HG03354 (cell line): ENCODE results near the gene EAF1.
"Not testable (repeated sequence)": the region's sequence is repeated elsewhere in the genome, so short reads cannot be mapped to it uniquely, and the experiment has no call there.

ENCODE experiments used
- ATAC-seq: cut with Tn5 transposase; IDR thresholded peaks from one replicate; pipeline ENCODE4 v1.9.1; 2021; ENCODE audit warnings: mild to moderate bottlenecking; ENCODE audit not compliant: unreplicated experiment, poor library complexity, severe bottlenecking

EAF1 gene

DNA sequence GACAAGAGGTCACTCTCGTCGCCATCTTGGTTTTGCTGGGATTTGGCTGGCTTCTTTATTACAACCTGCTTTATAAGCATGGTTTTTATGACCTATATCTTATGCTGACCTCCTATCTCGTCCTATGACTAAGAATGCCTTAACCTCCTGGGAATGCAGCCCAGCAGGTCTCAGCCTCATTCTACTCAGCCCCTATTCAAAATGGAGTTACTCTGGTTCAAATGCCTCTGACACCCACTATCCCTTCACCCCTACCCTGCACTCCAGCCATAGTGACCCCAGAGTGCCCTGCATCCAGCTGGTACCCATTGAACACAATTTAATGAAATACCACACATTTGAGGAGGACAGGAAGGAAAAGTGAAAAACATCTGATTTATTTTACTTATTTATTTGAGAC, 23.4 kb upstream of the EAF1 start:
- ATAC-seq: no peak

DNA sequence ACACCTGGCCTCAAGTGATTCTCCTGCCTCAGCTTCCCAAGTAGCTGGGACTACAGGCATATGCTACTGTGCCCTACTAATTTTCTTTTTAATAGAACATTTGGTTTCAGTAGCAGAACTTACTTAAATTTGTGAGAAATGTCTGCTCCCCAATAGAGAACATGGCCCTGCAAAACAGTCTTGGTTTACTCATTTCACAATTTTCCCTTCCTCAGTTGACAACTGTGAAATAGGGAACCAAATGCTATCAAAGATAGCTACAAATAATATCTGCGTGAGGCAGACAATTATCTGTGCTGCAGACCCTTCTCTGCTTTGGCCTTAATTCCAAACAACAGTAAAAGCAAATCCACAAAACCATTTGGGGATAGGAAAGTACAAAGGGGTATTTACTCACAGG, 22.6 kb upstream of the EAF1 start:
- no peak for ATAC-seq

DNA sequence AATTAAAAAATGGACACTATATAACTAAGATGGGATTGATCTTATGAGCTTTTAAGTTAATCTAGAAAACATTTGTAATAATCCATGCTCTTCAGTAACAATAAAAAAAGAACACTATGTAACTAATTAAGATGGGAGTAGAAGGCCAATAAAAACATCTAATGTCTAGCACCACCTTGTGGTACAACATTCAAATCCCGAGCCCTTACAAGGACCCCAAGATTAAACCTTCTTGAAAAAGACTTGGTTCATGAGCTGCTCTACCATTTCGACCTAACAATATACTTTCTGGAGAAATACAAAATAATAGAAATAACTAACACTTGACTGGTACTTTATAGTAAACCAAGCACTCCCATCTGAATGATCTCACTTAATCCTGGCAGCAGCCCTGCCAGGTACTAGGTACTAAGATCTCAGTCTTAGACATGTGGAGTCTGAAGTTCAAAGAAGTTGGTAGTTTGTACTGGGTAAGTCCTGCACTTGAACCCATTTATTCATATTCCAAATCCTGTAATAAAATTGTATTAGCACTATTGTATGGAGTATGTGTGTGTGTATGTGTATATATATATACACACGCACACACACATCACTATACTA, 21.8 kb upstream of the EAF1 start:
- ATAC-seq: peak; percentile 48

DNA sequence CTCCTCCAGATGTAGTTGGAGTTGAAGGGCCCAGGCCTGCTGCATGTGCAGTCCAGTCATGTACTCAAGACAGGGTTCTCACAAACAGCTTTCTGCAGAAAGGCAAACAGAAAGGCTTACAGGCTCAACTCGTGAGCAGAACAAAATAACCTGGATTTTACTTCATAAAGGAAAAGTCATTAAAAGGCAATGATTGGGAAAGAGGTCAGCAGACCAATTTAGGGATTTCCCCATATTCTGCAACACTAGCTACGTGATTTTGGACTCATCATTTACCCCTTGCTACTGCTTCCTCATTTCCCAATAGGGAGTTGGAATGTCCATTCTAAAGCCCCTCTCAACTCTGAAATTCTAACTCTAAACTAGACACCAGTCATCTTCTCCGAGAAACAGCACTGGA, 18.2 kb upstream of the EAF1 start:
- ATAC-seq: no peak

DNA sequence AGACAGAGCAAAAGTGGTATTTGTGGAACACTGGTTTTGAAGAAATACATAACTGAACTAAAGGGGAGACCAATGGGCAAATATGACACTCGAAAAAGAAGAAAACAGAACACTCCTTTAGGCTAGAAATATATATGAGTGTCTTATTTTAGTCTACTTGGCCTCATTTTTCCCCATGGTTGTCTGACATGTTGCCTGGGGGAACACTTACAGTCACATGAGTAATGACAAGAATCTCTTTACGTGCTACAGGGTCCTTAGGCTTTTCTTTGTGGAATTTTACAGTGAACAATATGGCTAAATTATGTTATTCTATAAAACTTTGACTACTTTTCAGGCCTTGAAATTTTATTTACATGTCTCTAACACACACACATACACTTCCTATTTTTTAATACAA, 17.6 kb upstream of the EAF1 start:
- no peak for ATAC-seq

DNA sequence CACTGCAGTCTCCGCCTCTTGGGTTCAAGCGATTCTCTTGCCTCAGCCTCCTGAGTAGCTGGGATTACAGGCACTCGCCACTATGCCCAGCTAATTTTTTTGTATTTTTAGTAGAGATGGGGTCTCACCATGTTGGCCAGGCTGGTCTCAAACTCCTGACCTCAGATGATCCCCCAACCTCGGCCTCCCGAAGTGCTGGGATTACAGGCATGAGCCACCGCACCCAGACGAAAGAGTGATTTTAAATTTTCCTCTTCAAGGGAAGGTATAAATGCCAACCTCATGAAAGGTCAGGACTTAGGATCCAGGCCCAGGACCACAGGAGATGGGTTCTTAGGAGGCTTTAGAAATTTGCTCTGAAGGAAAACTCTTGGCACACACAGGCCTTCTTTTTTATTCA, 16.4 kb upstream of the EAF1 start:
- not testable (repeated sequence) for ATAC-seq

DNA sequence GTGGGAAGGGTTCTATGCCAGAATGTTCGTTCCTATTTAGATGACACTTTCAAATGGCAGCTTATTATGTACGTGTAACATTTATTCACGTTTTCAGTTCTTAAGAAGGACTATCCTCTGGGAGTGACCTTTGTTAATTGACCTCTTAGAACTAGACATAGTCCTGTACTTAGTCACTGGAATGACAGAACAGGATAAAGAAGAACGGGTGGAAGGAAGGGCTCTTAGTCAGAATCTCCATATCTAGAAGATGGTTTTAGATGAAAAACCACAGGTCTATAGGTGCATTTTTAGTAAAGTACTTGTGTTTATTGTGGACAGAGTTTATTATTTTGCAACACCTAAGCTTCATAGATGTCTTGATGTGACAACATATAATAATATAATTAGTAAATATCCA, 6.5 kb upstream of the EAF1 start:
- no peak for ATAC-seq

DNA sequence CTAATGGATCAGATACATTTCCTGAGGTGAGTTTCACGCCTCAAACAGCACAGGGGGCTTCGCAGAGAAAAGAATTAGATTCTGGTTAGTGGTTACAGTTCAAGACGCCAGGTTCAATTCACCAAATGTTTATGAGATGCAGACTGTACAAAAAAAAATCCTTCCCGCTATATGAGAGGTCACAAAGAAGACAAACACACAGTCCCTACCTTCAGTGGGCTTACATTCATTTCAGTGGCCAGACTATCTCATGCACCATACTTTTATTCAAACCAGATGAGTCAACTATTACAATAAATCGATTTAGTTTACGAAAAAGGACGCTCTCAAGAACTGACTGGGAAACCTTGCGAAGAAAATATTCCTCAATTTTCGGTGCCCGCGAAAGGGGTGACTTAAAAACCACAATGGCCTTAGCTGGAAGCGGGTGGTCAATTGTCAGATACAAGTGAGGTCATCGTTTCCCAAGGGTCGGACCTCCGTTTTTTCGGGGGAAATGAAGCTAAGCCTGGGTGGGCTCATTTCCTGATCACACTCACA, 749 bp upstream of the EAF1 start:
- no peak for ATAC-seq

DNA sequence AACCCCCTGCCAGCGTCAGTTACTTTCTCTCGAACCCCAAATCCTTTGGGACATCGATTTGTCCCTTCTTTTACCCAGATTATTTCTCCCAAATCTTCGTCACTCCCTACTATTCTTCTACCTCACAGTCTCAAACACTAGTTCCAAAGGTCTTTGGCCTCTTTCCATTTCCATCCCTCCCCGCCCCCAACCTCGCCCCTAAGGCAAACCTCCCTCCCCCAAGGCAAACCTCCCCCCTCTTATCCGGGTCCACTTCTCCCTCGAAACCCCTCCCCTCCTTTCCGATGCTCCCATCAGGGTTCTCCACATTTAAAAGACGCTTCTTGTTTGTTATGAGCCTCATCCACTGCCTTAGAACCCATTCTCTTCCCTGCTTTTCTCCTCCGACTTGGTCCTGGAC, 583 bp downstream of the EAF1 start:
- no peak for ATAC-seq

DNA sequence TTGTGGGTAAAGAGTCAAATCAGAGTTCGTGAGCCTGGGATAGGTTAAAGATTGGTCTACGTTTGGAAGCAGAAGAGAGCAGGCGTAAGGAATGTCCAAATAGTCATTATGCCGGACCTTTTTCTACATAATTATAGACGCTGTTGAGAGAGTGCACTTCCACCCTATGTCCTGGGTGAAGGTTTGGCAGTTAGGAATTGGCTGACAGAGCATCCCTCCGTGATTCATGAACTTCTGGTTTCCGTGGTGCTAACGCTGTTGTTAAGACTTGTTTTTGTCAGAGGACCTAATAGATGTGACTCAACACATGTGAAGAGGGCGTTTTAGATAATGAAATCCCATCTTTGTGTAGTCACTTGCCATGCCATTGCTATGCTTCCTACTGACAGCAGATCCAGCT, 1.1 kb downstream of the EAF1 start:
- no peak for ATAC-seq

DNA sequence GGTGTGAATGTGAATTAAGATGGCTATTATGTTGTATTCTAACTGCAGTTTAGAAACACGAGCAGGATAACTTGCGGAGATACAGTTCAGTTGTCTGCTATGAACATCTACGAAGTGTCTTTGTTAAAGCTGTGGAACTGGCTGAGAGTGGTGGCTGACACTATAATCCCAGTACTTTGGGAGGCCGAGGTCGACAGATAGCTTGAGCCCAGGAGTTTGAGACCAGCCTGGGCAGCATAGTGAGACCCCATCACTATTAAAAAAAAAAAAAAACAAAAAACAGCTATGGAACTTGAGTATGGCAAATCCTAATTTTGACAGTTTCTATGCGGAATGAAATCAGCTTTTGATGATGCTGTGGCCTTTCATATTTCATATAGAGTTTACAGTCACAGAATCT, 1.7 kb downstream of the EAF1 start:
- ATAC-seq: no peak

DNA sequence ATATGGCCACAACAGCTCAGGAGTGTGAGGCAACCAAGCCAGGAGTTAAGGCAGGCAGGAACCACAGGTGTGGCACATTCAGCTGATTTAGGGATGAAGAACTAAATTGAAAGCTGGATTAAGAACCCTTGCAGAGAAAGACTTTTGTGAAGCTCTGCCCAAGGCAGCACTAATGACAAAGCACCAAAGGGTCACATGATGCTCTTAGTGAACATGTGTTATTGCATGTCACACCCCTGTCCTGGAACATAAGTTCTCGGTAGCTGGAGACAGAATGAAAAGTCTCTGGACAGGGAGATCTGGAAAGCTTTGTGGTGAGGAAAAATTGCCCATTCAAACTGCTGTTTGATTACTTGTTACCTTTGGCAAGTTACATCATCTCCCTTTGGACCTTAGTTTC, 3.2 kb downstream of the EAF1 start:
- ATAC-seq: no peak

DNA sequence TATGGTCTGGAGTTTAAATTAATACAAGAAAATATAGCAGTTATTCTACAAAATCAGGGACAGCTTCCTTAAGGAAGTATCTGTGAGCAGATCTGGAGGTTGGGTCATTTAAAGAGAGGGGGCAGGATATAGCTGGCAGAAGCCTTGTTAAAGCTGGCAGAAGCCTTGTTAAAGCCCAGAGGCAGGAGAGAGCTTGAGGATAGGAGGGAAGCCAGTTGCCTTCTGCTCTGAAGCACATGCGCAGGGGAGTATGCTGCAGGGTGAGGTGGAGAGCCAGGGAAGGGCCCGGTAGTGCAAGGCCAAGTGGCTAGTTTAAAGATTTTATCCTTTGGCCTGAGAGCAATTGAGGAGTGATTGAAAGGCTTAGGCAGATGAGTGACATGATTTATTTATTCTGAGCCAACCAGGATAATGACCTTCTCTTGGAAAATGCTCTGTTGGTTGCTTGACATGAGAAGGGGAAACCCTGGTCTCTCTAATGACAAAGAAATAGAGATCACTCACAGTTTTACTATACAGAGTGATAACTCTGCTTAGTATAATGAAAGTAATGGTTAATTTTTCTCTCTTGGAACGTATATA, 3.9 kb downstream of the EAF1 start:
- ATAC-seq: no peak

DNA sequence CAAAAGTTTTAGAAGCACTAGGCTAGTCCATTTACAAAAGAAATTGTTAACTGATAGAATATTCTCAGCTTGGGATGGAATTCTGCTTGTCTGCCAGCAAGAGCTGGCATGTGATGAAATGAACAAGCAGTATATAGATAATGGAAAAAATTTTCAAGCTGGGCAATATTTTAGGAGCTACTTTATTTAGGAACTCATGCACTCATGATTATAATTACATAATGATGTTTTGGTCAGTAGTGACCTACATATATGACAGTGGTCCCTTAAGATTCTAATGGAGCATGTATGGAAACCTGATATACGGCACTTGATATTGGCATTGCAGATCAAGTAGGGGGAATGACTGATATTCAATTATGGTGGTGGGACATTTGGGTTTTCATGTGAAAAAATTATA, 6.1 kb downstream of the EAF1 start:
- no peak for ATAC-seq

DNA sequence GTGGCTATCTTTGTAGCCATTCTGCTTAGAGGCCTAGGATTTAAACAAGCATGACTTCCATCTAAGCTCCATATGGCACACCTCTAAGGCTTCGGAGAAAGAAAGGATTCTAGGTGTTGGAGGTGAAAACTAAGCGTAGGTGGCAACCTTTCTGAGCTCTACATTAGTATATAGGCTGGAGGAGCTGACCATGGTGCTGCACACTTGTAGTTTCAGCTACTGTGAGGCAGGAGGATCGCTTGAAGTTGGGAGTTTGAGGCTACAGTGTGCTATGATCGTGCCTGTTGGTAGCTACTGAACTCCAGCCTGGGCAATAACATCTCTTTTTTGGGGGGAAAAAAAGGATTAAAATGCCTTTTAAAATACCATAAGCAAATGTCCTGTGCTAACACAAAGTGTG, 7.4 kb downstream of the EAF1 start:
- ATAC-seq: no peak

DNA sequence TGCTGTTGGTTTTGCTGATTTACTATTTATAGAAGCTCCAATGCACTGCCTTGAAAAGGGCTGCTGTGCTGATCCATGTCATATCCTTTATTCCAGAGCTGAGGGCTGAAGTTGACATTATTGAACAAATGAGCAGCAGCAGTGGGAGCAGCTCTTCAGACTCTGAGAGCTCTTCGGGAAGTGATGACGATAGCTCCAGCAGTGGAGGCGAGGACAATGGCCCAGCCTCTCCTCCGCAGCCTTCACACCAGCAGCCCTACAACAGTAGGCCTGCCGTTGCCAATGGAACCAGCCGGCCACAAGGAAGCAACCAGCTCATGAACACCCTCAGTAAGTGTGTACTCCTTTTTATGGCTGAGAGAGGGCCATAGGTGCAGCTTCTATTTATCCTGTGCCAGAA, 8.8 kb downstream of the EAF1 start:
- ATAC-seq: no peak

DNA sequence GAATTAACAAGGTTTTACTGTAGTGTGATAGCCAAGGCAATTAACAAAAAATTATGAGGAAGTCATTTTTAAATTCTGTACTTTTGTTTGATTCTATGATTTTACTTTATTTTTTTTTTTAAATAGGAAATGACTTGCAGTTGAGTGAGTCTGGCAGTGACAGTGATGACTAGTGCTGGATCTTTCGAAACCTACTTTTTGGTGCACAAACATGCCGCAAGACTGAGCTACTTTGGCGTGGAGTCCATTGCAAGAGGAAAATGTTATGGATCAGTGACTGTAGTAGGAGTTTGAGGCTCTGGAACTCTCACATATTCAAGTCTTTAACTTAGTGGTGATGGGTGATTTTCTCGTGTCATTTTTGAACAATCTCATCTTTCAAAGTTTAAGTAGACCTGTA, 11.6 kb downstream of the EAF1 start:
- no peak for ATAC-seq

DNA sequence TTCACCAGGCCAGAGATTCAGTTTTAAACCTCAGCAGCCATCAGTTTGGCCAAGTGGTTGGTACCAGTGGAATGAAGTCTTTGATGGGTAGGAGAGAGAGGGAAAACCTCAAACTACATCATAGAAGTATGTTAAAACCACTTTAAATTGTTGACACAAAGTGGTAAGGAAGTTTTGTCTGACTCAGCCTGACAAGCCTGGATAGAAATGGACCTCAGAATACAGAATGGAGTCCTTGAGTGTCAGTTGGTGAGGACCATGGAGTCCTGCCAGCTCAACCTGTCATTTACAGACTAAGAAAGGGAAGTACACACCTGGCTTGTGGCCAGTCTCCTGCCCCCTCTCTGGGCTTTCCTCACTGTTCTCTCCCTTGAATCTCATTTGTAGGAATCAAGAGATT, 12.1 kb downstream of the EAF1 start:
- ATAC-seq: no peak

DNA sequence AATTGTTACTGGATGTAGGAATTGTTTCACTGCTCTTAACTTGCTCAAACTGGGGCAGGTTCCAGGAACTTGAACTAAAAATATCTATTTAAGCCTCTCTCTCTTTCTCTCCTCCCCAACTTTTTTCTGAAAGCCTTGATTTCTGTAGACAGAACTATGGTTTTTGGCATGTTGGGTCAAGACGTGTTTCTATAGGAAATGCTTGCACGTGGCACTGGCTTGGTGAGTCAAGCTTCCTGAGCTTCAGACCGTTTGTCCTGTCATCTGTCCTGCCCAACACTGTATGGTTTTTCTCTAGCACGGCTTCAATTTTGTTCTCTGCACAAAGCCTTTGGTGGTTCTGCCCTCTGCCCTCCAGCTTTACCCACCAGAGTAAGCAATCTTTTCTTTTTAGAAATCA, 13.5 kb downstream of the EAF1 start:
- ATAC-seq: no peak

DNA sequence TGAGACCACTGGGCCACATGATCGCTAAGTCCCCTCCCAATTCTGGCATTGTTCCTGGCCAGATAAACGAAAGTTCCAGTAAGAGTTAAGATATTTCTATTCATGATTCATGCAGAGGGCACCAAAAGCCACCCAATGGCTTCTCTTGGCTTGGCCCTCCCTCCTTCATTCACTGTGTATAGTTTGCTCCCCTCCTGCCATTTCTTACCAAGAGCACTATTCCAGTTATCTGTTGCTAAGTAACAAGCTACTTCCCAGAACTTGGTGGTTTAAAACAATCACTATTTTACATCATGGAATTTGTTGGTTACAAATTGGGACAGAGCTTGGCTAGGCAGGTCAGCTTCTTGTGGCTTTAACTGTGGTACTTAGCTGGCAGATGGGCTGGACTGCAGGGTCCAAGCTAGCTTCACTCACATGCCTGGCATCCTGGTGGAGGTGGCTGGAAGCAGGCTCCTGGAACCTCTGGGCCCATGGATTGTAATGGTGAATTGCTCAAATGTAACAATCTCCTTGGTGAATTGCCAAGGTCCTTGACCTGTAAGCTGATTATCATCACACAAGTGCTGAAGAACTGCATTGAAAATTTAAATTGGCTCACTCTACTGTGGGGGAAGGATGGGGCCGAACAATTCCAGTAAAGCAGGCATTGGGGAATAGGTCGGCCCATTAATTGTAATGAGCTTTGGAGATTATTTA, 16.6 kb downstream of the EAF1 start:
- no peak for ATAC-seq

DNA sequence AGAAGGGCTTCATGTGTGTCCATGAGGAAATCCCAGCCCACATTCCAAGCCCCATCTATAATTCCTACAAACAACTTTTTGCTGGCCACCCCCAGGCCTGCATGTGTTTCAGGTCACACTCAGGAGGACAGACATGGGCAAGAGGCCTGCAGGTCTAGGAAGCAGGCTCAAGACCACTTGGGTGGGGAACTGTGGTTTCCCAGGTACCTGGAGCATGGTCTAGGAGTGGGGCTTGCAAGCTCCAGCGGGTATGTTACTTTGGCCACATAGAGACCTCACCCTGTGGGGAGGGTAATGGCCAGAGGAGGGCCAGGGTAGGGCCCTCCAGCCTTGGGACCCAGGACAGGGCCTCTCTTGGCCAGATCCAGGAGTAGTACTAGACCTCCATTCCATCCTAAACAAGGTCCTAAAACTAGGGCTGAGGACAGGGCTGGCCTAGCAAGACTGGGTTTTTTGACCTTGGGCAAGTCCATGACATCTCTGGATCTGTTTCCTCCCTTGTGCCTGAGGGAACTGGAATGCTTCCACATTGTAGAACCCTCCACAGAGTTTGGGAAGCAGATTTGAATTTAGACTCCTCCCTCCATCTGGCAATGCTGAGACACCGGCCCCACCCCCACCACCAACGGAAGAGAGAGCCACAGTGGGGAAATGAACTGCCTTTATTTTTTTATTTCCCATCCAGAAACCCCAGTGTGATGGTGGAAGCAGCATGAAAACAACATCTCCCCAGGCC, 22.3 kb downstream of the EAF1 start:
- no peak for ATAC-seq
